Calu3 (cell line): Measurements from ENCODE around the gene MXRA5. TPM values are rescaled to one million over a fixed set of nuclear protein-coding genes. Genes with fewer than 3 reads are reported as not detected.
"Not testable (repeated sequence)": the region's sequence is repeated elsewhere in the genome, so short reads cannot be mapped to it uniquely, and the experiment has no call there.

Experiments used
- BruUV-seq: library from RNA; stranded (reverse); fragments of 400-500 nt; replicated peaks from 2 replicates; lab custom pipeline; 2021; lab: Mats Ljungman, UMichigan
- CTCF ChIA-PET: fragments of 300-600 bp; sonication (Branson Sonifier 250); formaldehyde crosslinking; loops from one replicate; lab custom pipeline; 2022; ENCODE audit warnings: antibody characterized with exemption; lab: Charles Lee
- DNase-seq: peaks from one replicate; pipeline ENCODE4 v3.0.0; 2022
- H3K27ac Mint-ChIP-seq: one replicate; pipeline ENCODE4 v1.8.0; 2022; ENCODE audit warnings: mixed read lengths; ENCODE audit not compliant: unreplicated experiment
- H3K27me3 Mint-ChIP-seq: one replicate; pipeline ENCODE4 v1.8.0; 2022; ENCODE audit warnings: mixed read lengths; ENCODE audit not compliant: unreplicated experiment
- H3K36me3 Mint-ChIP-seq: one replicate; pipeline ENCODE4 v1.8.0; 2022; ENCODE audit warnings: mild to moderate bottlenecking, moderate library complexity, mixed read lengths; ENCODE audit not compliant: insufficient read depth, unreplicated experiment
- H3K4me1 Mint-ChIP-seq: one replicate; pipeline ENCODE4 v1.8.0; 2022; ENCODE audit warnings: mild to moderate bottlenecking, low read depth, mixed read lengths; ENCODE audit not compliant: unreplicated experiment
- H3K4me3 Mint-ChIP-seq: one replicate; pipeline ENCODE4 v1.8.0; 2022; ENCODE audit warnings: mild to moderate bottlenecking, low read depth, moderate library complexity, mixed read lengths; ENCODE audit not compliant: unreplicated experiment
- H3K9me3 Mint-ChIP-seq: one replicate; pipeline ENCODE4 v1.8.0; 2022; ENCODE audit warnings: low read depth, mixed read lengths; ENCODE audit not compliant: unreplicated experiment
- CTCF ChIP-seq: fragments of 200-600 bp; IDR thresholded peaks from one replicate; pipeline ENCODE4 v1.8.0; 2022; ENCODE audit warnings: antibody characterized with exemption; ENCODE audit not compliant: unreplicated experiment
- intact Hi-C: fragments of 100-400 bp; cut with micrococcal nuclease; formaldehyde crosslinking; loops from one replicate; pipeline ENCODE4 v1.10.0; 2022; ENCODE audit not compliant: unreplicated experiment
- total RNA-seq: library from RNA; stranded (reverse); gene quantifications from 2 replicates; pipeline ENCODE4 v1.2.3, GENCODE V29; 2022

MXRA5 gene
- total RNA-seq, 1 experiment from 2014 or later = 1.9 TPM

- DNase-seq = peak; percentile 12
- TF ChIP-seq CTCF = no peak
- H3K27me3 Mint-ChIP-seq = no peaks in the 10 kb centered on the region
- BruUV-seq = no TSS peak
- H3K4me1 Mint-ChIP-seq = peaks cover 19% of the 10 kb centered on the region
- intact Hi-C loops = no loop called here
- CTCF ChIA-PET = no interaction called here
- no peaks in the 10 kb centered on the region for H3K36me3 Mint-ChIP-seq
- no peak overlapping the region for H3K27ac Mint-ChIP-seq
- no peaks in the 10 kb centered on the region for H3K9me3 Mint-ChIP-seq
- peak overlapping the region; percentile 54 for H3K4me3 Mint-ChIP-seq
These were observed 60.1 kb downstream of the MXRA5 start for GRCh38 chrX:3286196-3286945.

GRCh38 chrX:3280706-3281105, 65.7 kb downstream of the MXRA5 start:
- no peak for DNase-seq
- no peak overlapping the region for H3K4me3 Mint-ChIP-seq
- intact Hi-C loops = no loop called here
- H3K27me3 Mint-ChIP-seq = no peaks in the 10 kb centered on the region
- no peak overlapping the region for H3K27ac Mint-ChIP-seq
- BruUV-seq = no TSS peak
- H3K4me1 Mint-ChIP-seq = peaks cover 10% of the 10 kb centered on the region
- H3K9me3 Mint-ChIP-seq = peaks cover 2% of the 10 kb centered on the region
- H3K36me3 Mint-ChIP-seq = no peaks in the 10 kb centered on the region
- TF ChIP-seq CTCF = no peak
- CTCF ChIA-PET = no interaction called here

- peaks cover 10% of the 10 kb centered on the region for H3K4me1 Mint-ChIP-seq
- DNase-seq, H3K4me3 Mint-ChIP-seq, CTCF ChIA-PET, H3K36me3 Mint-ChIP-seq, H3K27ac Mint-ChIP-seq, H3K9me3 Mint-ChIP-seq, intact Hi-C loops, BruUV-seq, H3K27me3 Mint-ChIP-seq: not testable (repeated sequence)
These were observed 72.8 kb downstream of the MXRA5 start for GRCh38 chrX:3273668-3274067.

GRCh38 chrX:3271834-3272186, 74.6 kb downstream of the MXRA5 start:
- BruUV-seq = no TSS peak
- CTCF ChIA-PET = no interaction called here
- Mint-ChIP-seq H3K27ac (no peak overlapping the region), H3K36me3 (no peaks in the 10 kb centered on the region), H3K9me3 (peaks cover 2% of the 10 kb centered on the region), H3K4me3 (peak overlapping the region; percentile 39), H3K4me1 (peaks cover under 1% of the 10 kb centered on the region), H3K27me3 (no peaks in the 10 kb centered on the region)
- DNase-seq = peak; percentile 17
- intact Hi-C loops = no loop called here
- TF ChIP-seq CTCF = no peak

- Mint-ChIP-seq H3K36me3 (no peaks in the 10 kb centered on the region), H3K4me1 (no peaks in the 10 kb centered on the region), H3K4me3 (peak overlapping the region; percentile 39), H3K27me3 (no peaks in the 10 kb centered on the region), H3K27ac (no peak overlapping the region), H3K9me3 (peaks cover 2% of the 10 kb centered on the region)
- TF ChIP-seq CTCF = no peak
- intact Hi-C loops = no loop called here
- CTCF ChIA-PET = no interaction called here
- BruUV-seq = no TSS peak
- DNase-seq = no peak
These were observed 75.1 kb downstream of the MXRA5 start for GRCh38 chrX:3271183-3271833.
